GM12878 (cell line): ENCODE data around the gene TMEM19. TPM values are rescaled to one million over a fixed set of nuclear protein-coding genes. Genes with fewer than 3 reads are reported as not detected.

ENCODE experiments used
- ATAC-seq: fragments of 200-7000 bp; cut with Tn5 transposase; 3 replicates; pipeline ENCODE4 v1.9.1; 2020; ENCODE audit warnings: mild to moderate bottlenecking, moderate library complexity
- BruUV-seq: library from RNA; stranded (reverse); fragments of 400-500 nt; replicated peaks from 2 replicates; lab custom pipeline; 2021; lab: Mats Ljungman, UMichigan
- CTCF ChIA-PET: fragments of 300-600 bp; sonication (Branson Sonifier 250); formaldehyde crosslinking; extraction: SDS; loops from one replicate; lab custom pipeline; 2021; ENCODE audit warnings: inconsistent platforms; lab: Yijun Ruan, JAX
- POLR2A ChIA-PET: fragments of 350-600 bp; formaldehyde crosslinking; extraction: SDS; loops from one replicate; lab custom pipeline; 2021; ENCODE audit warnings: inconsistent platforms; lab: Charles Lee
- RAD21 ChIA-PET: fragments of 300-600 bp; sonication (Branson Sonifier 250); formaldehyde crosslinking; loops from one replicate; lab custom pipeline; 2023; ENCODE audit warnings: antibody characterized with exemption; ENCODE audit not compliant: unreplicated experiment; lab: Charles Lee
- SMC1A ChIA-PET: fragments of 300-600 bp; sonication (Branson Sonifier 250); formaldehyde crosslinking; loops from one replicate; lab custom pipeline; 2023; ENCODE audit not compliant: unreplicated experiment, uncharacterized antibody; lab: Charles Lee
- DNase-seq: peaks from one replicate; pipeline ENCODE4 v3.0.0-alpha.2; 2011; ENCODE audit warnings: low read depth, low spot score
- FAIRE-seq: peaks from 3 replicates; lab custom pipeline; 2011; peaks lifted over from hg19 to GRCh38; lab: Jason Lieb, UNC
- H2AFZ ChIP-seq: 2 replicates; pipeline ENCODE4 v1.6.0; 2011; ENCODE audit warnings: low read depth, low read length, control low read depth; ENCODE audit not compliant: control insufficient read depth
- H3K27ac ChIP-seq: 2 replicates; pipeline ENCODE4 v1.5.1; 2011; ENCODE audit warnings: control low read depth; ENCODE audit not compliant: control insufficient read depth, insufficient read depth
- H3K27me3 ChIP-seq, 2 experiments: replicated peaks in 1 of 2; 2 replicates each; pipeline versions ENCODE4 v1.6.0 to v1.6.1; 2011; ENCODE audit warnings: low read length in 1 of 2; ENCODE audit not compliant: control insufficient read depth in 2 of 2, insufficient read depth in 2 of 2
- H3K36me3 ChIP-seq, 2 experiments: 2 replicates each; pipeline ENCODE4 v1.5.1; 2011; ENCODE audit warnings: low read length in 1 of 2; ENCODE audit not compliant: control insufficient read depth in 2 of 2, insufficient read depth in 2 of 2
- H3K4me1 ChIP-seq: 2 replicates; pipeline ENCODE4 v1.6.1; 2011; ENCODE audit warnings: mild to moderate bottlenecking, low read length, moderate library complexity, mixed read lengths; ENCODE audit not compliant: control insufficient read depth, insufficient read depth
- H3K4me2 ChIP-seq: 2 replicates; pipeline ENCODE4 v1.6.0; 2011; ENCODE audit warnings: control low read depth; ENCODE audit not compliant: control insufficient read depth, insufficient read depth
- H3K4me3 ChIP-seq: fragments of 200-600 bp; sonication (generic); 2 replicates; pipeline ENCODE4 v1.5.1; 2016
- H3K79me2 ChIP-seq: 2 replicates; pipeline ENCODE4 v1.6.0; 2011; ENCODE audit warnings: low read length; ENCODE audit not compliant: control insufficient read depth, insufficient read depth
- H3K9ac ChIP-seq: 2 replicates; pipeline ENCODE4 v1.8.0; 2011; ENCODE audit warnings: low read length, control low read depth, mixed read lengths; ENCODE audit not compliant: control insufficient read depth, insufficient read depth
- H3K9me3 ChIP-seq: replicated peaks from 3 replicates; pipeline ENCODE4 v1.5.1; 2011; ENCODE audit warnings: mild to moderate bottlenecking, low read length; ENCODE audit not compliant: control insufficient read depth, insufficient read depth
- H4K20me1 ChIP-seq: 2 replicates; pipeline ENCODE4 v1.6.0; 2011; ENCODE audit not compliant: control insufficient read depth, insufficient read depth
- ATF7 ChIP-seq: fragments of 450-650 bp; IDR thresholded peaks from 2 replicates; pipeline ENCODE4 v1.6.1; 2016; ENCODE audit warnings: low read depth, mild to moderate bottlenecking
- DPF2 ChIP-seq: fragments of 450-650 bp; IDR thresholded peaks from 2 replicates; pipeline ENCODE4 v1.6.1; 2017; ENCODE audit warnings: mild to moderate bottlenecking
- E2F8 ChIP-seq: fragments of 450-650 bp; IDR thresholded peaks from 2 replicates; pipeline ENCODE4 v1.6.1; 2018; ENCODE audit warnings: mild to moderate bottlenecking, low read depth, moderate library complexity; ENCODE audit not compliant: partially characterized antibody
- HCFC1 ChIP-seq: fragments of 150-350 bp; IDR thresholded peaks from 2 replicates; pipeline ENCODE4 v1.6.1; 2014; ENCODE audit warnings: low read length
- POLR2AphosphoS2 ChIP-seq: IDR thresholded peaks from 2 replicates; pipeline ENCODE4 v1.6.1; 2011; ENCODE audit warnings: low read depth, mild to moderate bottlenecking, low read length, improper control_type of control experiment, moderate library complexity
- POU2F2 ChIP-seq: IDR thresholded peaks from 3 replicates; pipeline ENCODE4 v1.6.1; 2011; ENCODE audit warnings: low read depth, mild to moderate bottlenecking, low read length, borderline replicate concordance
- SREBF1 ChIP-seq: IDR thresholded peaks from 2 replicates; pipeline ENCODE4 v1.6.1; 2012; ENCODE audit warnings: mild to moderate bottlenecking, low read length
- SUPT20H ChIP-seq: IDR thresholded peaks from 2 replicates; pipeline ENCODE4 v1.6.1; 2011; ENCODE audit warnings: low read depth, mild to moderate bottlenecking, low read length, moderate library complexity, borderline replicate concordance; ENCODE audit not compliant: control insufficient read depth
- SUZ12 ChIP-seq: fragments of 200-600 bp; sonication (generic); IDR thresholded peaks from one replicate; pipeline ENCODE4 v1.6.1; 2018; ENCODE audit warnings: antibody characterized with exemption, mild to moderate bottlenecking; ENCODE audit not compliant: unreplicated experiment
- WGBS: methylation state at CpG from one replicate; pipeline ENCODE4 v1.1.6; 2016; ENCODE audit warnings: low lambda C conversion rate; ENCODE audit not compliant: insufficient replicate concordance, insufficient coverage; ENCODE audit errors: missing lambda C conversion rate; 5-methylcytosine and 5-hydroxymethylcytosine counted together
- in situ Hi-C: fragments of 300-500 bp; cut with MboI; formaldehyde crosslinking; loops from 9 replicates; pipeline ENCODE4 v1.14.3; 2018; ENCODE audit warnings: mixed read lengths
- intact Hi-C: fragments of 100-400 bp; cut with micrococcal nuclease; formaldehyde crosslinking; loops from one replicate; pipeline ENCODE4 v1.14.2; 2022; ENCODE audit not compliant: unreplicated experiment
- polyA plus RNA-seq, 11 experiments: library from polyadenylated mRNA; depleted of rRNA in 4 of 11; unstranded in 6 of 11; stranded (reverse) in 5 of 11; fragments of >200 nt; fragmentation: Nextera tagmentation in 4 of 11; fragmentation: Illumina TruSeq in 1 of 11; extraction: Ambion mirVana in 4 of 11; extraction: Trizol in 1 of 11; gene quantifications; 1 replicate in 1 of 11; 2 replicates in 10 of 11; pipeline versions ENCODE4 v1.2.1 to v1.2.3, GENCODE V29; 2011 to 2016; ENCODE audit warnings: inconsistent platforms in 2 of 11, missing spikeins in 2 of 11, low read depth in 1 of 11
- total RNA-seq, 4 experiments: library from RNA; depleted of rRNA in 3 of 4; stranded (reverse); fragments of >200 nt in 3 of 4; fragmentation: Illumina TruSeq in 1 of 4; extraction: Trizol in 1 of 4; gene quantifications; 2 replicates each; pipeline versions ENCODE4 v1.2.1 to v1.2.3, GENCODE V29; 2013 to 2021

Gene TMEM19
- total and polyA plus RNA-seq, 10 of the 15 experiments (the other 5 are each of a cell fraction or from before 2014, with no cell fraction given) = 26.7 to 54.9 (median 39.3) TPM

- Histone ChIP-seq H3K27ac (no peak overlapping the region), H3K36me3 (no peaks in the 10 kb centered on the region), H3K9me3 (no peaks in the 10 kb centered on the region), H4K20me1 (no peaks in the 10 kb centered on the region), H3K79me2 (no peaks in the 10 kb centered on the region), H3K4me1 (no peaks in the 10 kb centered on the region), H3K4me3 (no peak overlapping the region), H2AFZ (no peak overlapping the region), H3K4me2 (no peak overlapping the region), H3K9ac (no peak overlapping the region), H3K27me3 (no peaks in the 10 kb centered on the region; a peak in 1 of 4 replicates)
- intact Hi-C loops (loop anchor here (5.0 to 10.0 kb wide), 2 partner anchors 531 to 1013 kb away; no protein-coding TSS in a partner anchor), in situ Hi-C loops (loop anchor here (25.0 kb wide), 1 partner anchor 1011 kb away; no protein-coding TSS in a partner anchor)
- ChIA-PET CTCF (interaction anchor here (0.9 to 7.9 kb wide), 26 partner anchors 8 to 1015 kb away, joined by 3 to 131 read pairs (median 9); partner anchors contain the start of genes THAP2, TMEM19 and ZFC3H1), POLR2A (interaction anchor here (0.6 to 1.6 kb wide), 5 partner anchors 9 to 112 kb away, joined by 3 to 16 read pairs (median 3); partner anchors contain the start of gene TMEM19), SMC1A (interaction anchor here (0.7 to 7.7 kb wide), 23 partner anchors 8 to 356 kb away, joined by 3 to 117 read pairs (median 6); partner anchors contain the start of genes THAP2, TMEM19 and ZFC3H1), RAD21 (interaction anchor here (0.9 to 7.5 kb wide), 23 partner anchors 10 to 356 kb away, joined by 3 to 139 read pairs (median 7); partner anchors contain the start of genes THAP2, TMEM19 and ZFC3H1)
- no peak for FAIRE-seq
- no peak for TF ChIP-seq SUPT20H
- no peak for TF ChIP-seq E2F8
- TF ChIP-seq SUZ12 = no peak
- TF ChIP-seq HCFC1 = no peak
- no peak for TF ChIP-seq POU2F2
- TF ChIP-seq SREBF1 = no peak
- no peak for TF ChIP-seq POLR2AphosphoS2
- no peak for TF ChIP-seq ATF7
- TF ChIP-seq DPF2 = no peak
- no TSS peak for BruUV-seq
- 35% methylated on average over 5 of the region's 5 CpGs for WGBS
- ATAC-seq = no peak
- DNase-seq = no peak
Observed at GRCh38 chr12:71748081-71748850, 62.4 kb downstream of the TMEM19 start.
